ENCODE results near the gene SELENOH.
"Not testable (repeated sequence)": the region's sequence is repeated elsewhere in the genome, so short reads cannot be mapped to it uniquely, and the experiment has no call there.

SELENOH gene

DNA sequence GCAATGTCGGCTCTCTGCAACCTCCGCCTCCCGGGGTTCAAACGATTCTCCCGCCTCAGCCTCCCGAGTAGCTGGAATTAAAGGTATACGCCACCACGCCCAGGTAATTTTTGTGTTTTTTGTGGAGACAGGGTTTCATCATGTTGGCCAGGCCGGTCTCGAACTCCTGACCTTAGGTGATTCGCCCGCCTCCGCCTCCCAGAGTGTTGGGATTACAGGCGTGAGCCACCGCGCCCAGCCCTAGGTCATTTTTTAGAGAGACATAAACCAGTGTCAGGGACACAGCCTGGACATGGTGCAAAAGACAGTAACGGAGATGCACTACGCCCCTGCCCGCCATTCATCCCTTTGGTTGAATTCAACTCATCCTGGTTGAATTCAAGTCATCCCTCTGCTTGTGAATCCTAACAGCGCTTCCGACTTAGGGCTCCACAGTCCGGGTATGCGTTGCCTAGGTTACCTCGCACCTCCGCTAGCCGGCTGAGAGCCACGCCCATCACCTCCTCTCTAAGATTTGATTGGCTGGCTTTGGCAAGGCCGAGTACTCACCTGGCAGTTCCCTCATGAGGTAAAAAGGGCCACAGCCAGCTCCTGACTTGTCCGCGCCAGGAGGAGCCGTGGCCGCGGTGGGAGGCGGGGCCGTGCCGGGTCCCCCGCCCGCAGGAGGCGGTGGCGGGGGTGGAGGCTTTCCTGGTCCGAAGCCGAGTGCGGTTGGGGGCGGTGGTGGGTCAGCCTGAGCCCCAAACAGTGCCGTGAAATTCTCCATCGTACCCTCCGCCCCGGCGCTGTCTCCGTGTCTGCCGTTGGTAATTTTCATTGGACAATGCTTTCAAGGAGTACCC is 29.7 kb upstream of the SELENOH start, which contains the start of gene MED19:
TSS of gene MED19 (minus strand) at position 802 of the 842 bp plus-strand sequence. CDS start at position 766, 36 bp downstream.
- ATAC-seq: peak; percentile 70
- TF ChIP-seq TSHZ2 (CRISPR knock-in tag; IDR thresholded peaks at IDR 0.05): no peak
- no peak for TF ChIP-seq TOX (CRISPR knock-in tag; IDR thresholded peaks at IDR 0.05; ENCODE audit: borderline replicate concordance)
- no peak for TF ChIP-seq ARNTL (CRISPR knock-in tag; IDR thresholded peaks at IDR 0.05; ENCODE audit: borderline replicate concordance, low read depth)
- TF ChIP-seq, protein P1, sequence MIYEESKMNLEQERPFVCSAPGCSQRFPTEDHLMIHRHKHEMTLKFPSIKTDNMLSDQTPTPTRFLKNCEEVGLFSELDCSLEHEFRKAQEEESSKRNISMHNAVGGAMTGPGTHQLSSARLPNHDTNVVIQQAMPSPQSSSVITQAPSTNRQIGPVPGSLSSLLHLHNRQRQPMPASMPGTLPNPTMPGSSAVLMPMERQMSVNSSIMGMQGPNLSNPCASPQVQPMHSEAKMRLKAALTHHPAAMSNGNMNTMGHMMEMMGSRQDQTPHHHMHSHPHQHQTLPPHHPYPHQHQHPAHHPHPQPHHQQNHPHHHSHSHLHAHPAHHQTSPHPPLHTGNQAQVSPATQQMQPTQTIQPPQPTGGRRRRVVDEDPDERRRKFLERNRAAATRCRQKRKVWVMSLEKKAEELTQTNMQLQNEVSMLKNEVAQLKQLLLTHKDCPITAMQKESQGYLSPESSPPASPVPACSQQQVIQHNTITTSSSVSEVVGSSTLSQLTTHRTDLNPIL (CRISPR knock-in tag; IDR thresholded peaks at IDR 0.05; ENCODE audit: low read depth): no peak
- no peak for TF ChIP-seq ZC3H10 (CRISPR knock-in tag; IDR thresholded peaks at IDR 0.05)
- no peak for TF ChIP-seq RARB (CRISPR knock-in tag; IDR thresholded peaks at IDR 0.05)
- no peak for TF ChIP-seq CSRNP3 (CRISPR knock-in tag; IDR thresholded peaks at IDR 0.05)
- TF ChIP-seq TCF4 (CRISPR knock-in tag; IDR thresholded peaks at IDR 0.05; ENCODE audit: borderline replicate concordance): no peak
- no peak for TF ChIP-seq ZFP30 (CRISPR knock-in tag; IDR thresholded peaks at IDR 0.05)
- no peak for TF ChIP-seq ZNF565 (CRISPR knock-in tag; conservative IDR thresholded peaks at IDR 0.05; ENCODE audit: low read depth)
- no peak for TF ChIP-seq BACH2 (CRISPR knock-in tag; IDR thresholded peaks at IDR 0.05; ENCODE audit: borderline replicate concordance)
- no peak for TF ChIP-seq ISL1 (CRISPR knock-in tag; IDR thresholded peaks at IDR 0.05)

- TF ChIP-seq PATZ1 (CRISPR knock-in tag; IDR thresholded peaks at IDR 0.05; ENCODE audit: borderline replicate concordance): no peak
- ATAC-seq: peak; percentile 96
Measured at GRCh38 chr11:57712256-57713150, 28.8 kb upstream of the SELENOH start, which contains the start of gene TMX2. Gene TMX2 (plus strand): TSS chr11:57712593. CDS start chr11:57712619, 26 bp downstream.

DNA sequence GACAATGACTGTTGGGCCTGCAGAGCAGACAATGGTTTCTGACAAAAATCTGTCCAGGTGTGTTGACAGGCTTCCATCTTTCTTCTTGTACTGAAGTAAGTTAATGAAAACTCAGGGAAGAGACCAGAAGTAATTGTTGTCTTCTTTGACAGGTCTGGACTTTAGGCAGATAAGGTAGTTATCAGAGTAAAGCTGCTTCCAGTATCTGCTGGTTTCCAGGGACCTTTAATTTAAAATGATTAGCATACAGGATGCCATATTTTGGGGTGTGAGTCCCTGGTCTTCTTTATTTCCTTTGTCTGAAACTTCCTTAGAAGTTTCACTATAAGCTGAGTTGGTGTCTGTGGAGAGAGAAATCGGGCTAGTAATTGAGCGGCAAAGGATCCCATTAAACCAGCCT is 27.5 kb upstream of the SELENOH start:
- no peak for ATAC-seq
- TF ChIP-seq, protein P2, sequence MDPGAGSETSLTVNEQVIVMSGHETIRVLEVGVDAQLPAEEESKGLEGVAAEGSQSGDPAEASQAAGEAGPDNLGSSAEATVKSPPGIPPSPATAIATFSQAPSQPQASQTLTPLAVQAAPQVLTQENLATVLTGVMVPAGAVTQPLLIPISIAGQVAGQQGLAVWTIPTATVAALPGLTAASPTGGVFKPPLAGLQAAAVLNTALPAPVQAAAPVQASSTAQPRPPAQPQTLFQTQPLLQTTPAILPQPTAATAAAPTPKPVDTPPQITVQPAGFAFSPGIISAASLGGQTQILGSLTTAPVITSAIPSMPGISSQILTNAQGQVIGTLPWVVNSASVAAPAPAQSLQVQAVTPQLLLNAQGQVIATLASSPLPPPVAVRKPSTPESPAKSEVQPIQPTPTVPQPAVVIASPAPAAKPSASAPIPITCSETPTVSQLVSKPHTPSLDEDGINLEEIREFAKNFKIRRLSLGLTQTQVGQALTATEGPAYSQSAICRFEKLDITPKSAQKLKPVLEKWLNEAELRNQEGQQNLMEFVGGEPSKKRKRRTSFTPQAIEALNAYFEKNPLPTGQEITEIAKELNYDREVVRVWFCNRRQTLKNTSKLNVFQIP (CRISPR knock-in tag; IDR thresholded peaks at IDR 0.05; ENCODE audit: borderline replicate concordance, low read depth): no peak
- no peak for TF ChIP-seq CSDC2 (CRISPR knock-in tag; IDR thresholded peaks at IDR 0.05)
- TF ChIP-seq CSRNP3 (CRISPR knock-in tag; IDR thresholded peaks at IDR 0.05): no peak
- TF ChIP-seq TCF4 (CRISPR knock-in tag; IDR thresholded peaks at IDR 0.05; ENCODE audit: borderline replicate concordance): no peak
- no peak for TF ChIP-seq SNAI2 (CRISPR knock-in tag; IDR thresholded peaks at IDR 0.05)
- no peak for TF ChIP-seq ZNF565 (CRISPR knock-in tag; conservative IDR thresholded peaks at IDR 0.05; ENCODE audit: low read depth)
- TF ChIP-seq TOX (CRISPR knock-in tag; IDR thresholded peaks at IDR 0.05; ENCODE audit: borderline replicate concordance): no peak
- TF ChIP-seq ZFP3 (CRISPR knock-in tag; IDR thresholded peaks at IDR 0.05): no peak
- TF ChIP-seq ARNTL (CRISPR knock-in tag; IDR thresholded peaks at IDR 0.05; ENCODE audit: borderline replicate concordance, low read depth): no peak
- no peak for TF ChIP-seq PPARA (CRISPR knock-in tag; IDR thresholded peaks at IDR 0.05; ENCODE audit: borderline replicate concordance)

DNA sequence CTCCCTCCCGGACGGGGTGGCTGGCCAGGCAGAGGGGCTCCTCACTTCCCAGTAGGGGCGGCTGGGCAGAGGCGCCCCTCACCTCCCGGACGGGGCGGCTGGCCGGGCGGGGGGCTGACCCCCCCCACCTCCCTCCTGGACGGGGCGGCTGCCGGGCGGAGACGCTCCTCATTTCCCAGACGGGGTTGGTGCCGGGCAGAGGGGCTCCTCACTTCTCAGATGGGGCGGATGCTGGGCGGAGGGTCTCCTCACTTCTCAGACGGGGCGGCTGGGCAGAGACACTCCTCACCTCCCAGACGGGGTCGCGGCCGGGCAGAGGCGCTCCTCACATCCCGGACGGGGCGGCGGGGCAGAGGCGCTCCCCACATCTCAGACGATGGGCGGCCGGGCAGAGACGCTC is 24.6 kb upstream of the SELENOH start:
- ATAC-seq: not testable (repeated sequence)

All from SK-N-SH treated with all-trans-retinoic acid at 6 μM for 48 hours (cell line).